H1 (cell line): ENCODE results near the gene CACNA1C. TPM values are rescaled to one million over a fixed set of nuclear protein-coding genes. Genes with fewer than 3 reads are reported as not detected.

ENCODE experiments used
- CTCF ChIA-PET: fragments of 300-600 bp; sonication (Branson Sonifier 250); formaldehyde crosslinking; loops from one replicate; lab custom pipeline; 2021; ENCODE audit not compliant: partially characterized antibody; lab: Charles Lee
- POLR2A ChIA-PET: fragments of 300-600 bp; sonication (Branson Sonifier 250); formaldehyde crosslinking; loops from one replicate; lab custom pipeline; 2021; ENCODE audit warnings: inconsistent platforms; ENCODE audit not compliant: partially characterized antibody; lab: Charles Lee
- DNase-seq, 2 experiments: peaks; one replicate each; pipeline versions ENCODE4 v3.0.0 to v3.0.0-alpha.2; 2010 to 2022; ENCODE audit warnings: low spot score in 2 of 2, low read depth in 1 of 2, mixed read lengths in 1 of 2
- FAIRE-seq: peaks from 2 replicates; lab custom pipeline; 2011; peaks lifted over from hg19 to GRCh38; lab: Jason Lieb, UNC
- H2AFZ ChIP-seq: 2 replicates; pipeline ENCODE4 v1.8.1; 2012; ENCODE audit warnings: low read length, inconsistent platforms
- H2AK5ac ChIP-seq: 2 replicates; pipeline ENCODE4 v1.6.1; 2013; ENCODE audit warnings: low read depth, low read length
- H2BK120ac ChIP-seq: replicated peaks from 2 replicates; pipeline ENCODE3; 2013; ENCODE audit warnings: low read depth, low read length, inconsistent platforms
- H2BK12ac ChIP-seq: 2 replicates; pipeline ENCODE4 v1.6.1; 2013; ENCODE audit warnings: low read depth, low read length
- H2BK15ac ChIP-seq: 2 replicates; pipeline ENCODE4 v1.6.1; 2013; ENCODE audit warnings: low read length
- H2BK20ac ChIP-seq: 2 replicates; pipeline ENCODE4 v1.6.1; 2013; ENCODE audit warnings: low read length
- H2BK5ac ChIP-seq: 2 replicates; pipeline ENCODE4 v1.6.1; 2013; ENCODE audit warnings: low read depth, low read length
- H3K14ac ChIP-seq: 2 replicates; pipeline ENCODE4 v1.6.1; 2013; ENCODE audit warnings: inconsistent platforms; ENCODE audit not compliant: insufficient read length
- H3K18ac ChIP-seq: 2 replicates; pipeline ENCODE4 v1.6.1; 2013; ENCODE audit warnings: low read length; ENCODE audit errors: extremely low read depth
- H3K23ac ChIP-seq: 2 replicates; pipeline ENCODE4 v1.6.1; 2013; ENCODE audit warnings: inconsistent platforms; ENCODE audit not compliant: insufficient read length
- H3K23me2 ChIP-seq: 2 replicates; pipeline ENCODE4 v1.6.1; 2013; ENCODE audit warnings: low read depth, low read length
- H3K27ac ChIP-seq: 2 replicates; pipeline ENCODE4 v1.6.1; 2011; ENCODE audit warnings: low read depth, low read length, inconsistent platforms
- H3K27me3 ChIP-seq, 4 experiments: replicated peaks in 1 of 4; 1 replicate in 1 of 4; 2 replicates in 3 of 4; pipeline versions ENCODE4 v1.6.1 to v1.8.1; 2011 to 2013; ENCODE audit warnings: low read length in 3 of 4, mild to moderate bottlenecking in 3 of 4, inconsistent platforms in 2 of 4, mixed read lengths in 2 of 4, moderate library complexity in 1 of 4; ENCODE audit not compliant: control insufficient read depth in 3 of 4, insufficient read depth in 3 of 4; ENCODE audit errors: extremely low read depth in 1 of 4
- H3K36me3 ChIP-seq, 4 experiments: 2 replicates each; pipeline versions ENCODE4 v1.6.1 to v1.8.1; 2011 to 2013; ENCODE audit warnings: mild to moderate bottlenecking in 4 of 4, low read length in 3 of 4, moderate library complexity in 2 of 4, control low read depth in 1 of 4, inconsistent platforms in 1 of 4; ENCODE audit not compliant: insufficient read depth in 4 of 4, control insufficient read depth in 2 of 4
- H3K4ac ChIP-seq: replicated peaks from 2 replicates; pipeline ENCODE3; 2013; ENCODE audit warnings: low read length, low read depth, mixed read lengths, inconsistent platforms; ENCODE audit not compliant: insufficient read length
- H3K4me1 ChIP-seq, 4 experiments: replicated peaks in 1 of 4; 1 replicate in 1 of 4; 2 replicates in 3 of 4; pipeline versions ENCODE4 v1.6.1 to v1.8.1; 2011 to 2013; ENCODE audit warnings: low read length in 3 of 4, inconsistent platforms in 2 of 4, mixed read lengths in 1 of 4; ENCODE audit not compliant: insufficient read depth in 4 of 4, control insufficient read depth in 3 of 4
- H3K4me2 ChIP-seq, 2 experiments: 2 replicates each; pipeline versions ENCODE4 v1.6.1 to v1.8.1; 2011 to 2013; ENCODE audit warnings: low read depth in 2 of 2, low read length in 2 of 2, control low read depth in 1 of 2, inconsistent platforms in 1 of 2, mild to moderate bottlenecking in 1 of 2; ENCODE audit not compliant: insufficient read depth in 1 of 2
- H3K4me3 ChIP-seq, 4 experiments: fragments of 200-600, 300-600 bp in 1 of 4; sonication (generic), shearing (Covaris generic), sonication (Bioruptor Twin) in 1 of 4; 2 replicates each; pipeline versions ENCODE4 v1.5.1 to v1.8.1; 2011 to 2016; ENCODE audit warnings: low read length in 4 of 4, low read depth in 3 of 4, control low read depth in 2 of 4, inconsistent platforms in 2 of 4, mild to moderate bottlenecking in 2 of 4, mixed read lengths in 1 of 4, moderate library complexity in 1 of 4; ENCODE audit not compliant: insufficient read depth in 2 of 4; ENCODE audit errors: extremely low read depth in 1 of 4
- H3K56ac ChIP-seq: replicated peaks from 2 replicates; pipeline ENCODE3; 2013; ENCODE audit warnings: low read depth, mild to moderate bottlenecking, mixed read lengths, low read length, inconsistent platforms; ENCODE audit not compliant: insufficient read length
- H3K79me1 ChIP-seq: 2 replicates; pipeline ENCODE4 v1.6.1; 2013; ENCODE audit warnings: low read depth, low read length, control low read depth
- H3K79me2 ChIP-seq, 2 experiments: 2 replicates each; pipeline versions ENCODE4 v1.6.1 to v1.8.1; 2012 to 2013; ENCODE audit warnings: low read length in 2 of 2, mild to moderate bottlenecking in 2 of 2, inconsistent platforms in 1 of 2; ENCODE audit not compliant: insufficient read depth in 2 of 2, control insufficient read depth in 1 of 2
- H3K9ac ChIP-seq, 4 experiments: replicated peaks in 1 of 4; 1 replicate in 1 of 4; 2 replicates in 3 of 4; pipeline versions ENCODE4 v1.6.1 to v1.8.1; 2011 to 2013; ENCODE audit warnings: low read depth in 3 of 4, low read length in 3 of 4, control low read depth in 2 of 4, mild to moderate bottlenecking in 2 of 4, moderate library complexity in 2 of 4, inconsistent platforms in 1 of 4; ENCODE audit errors: extremely low read depth in 1 of 4
- H3K9me3 ChIP-seq, 2 experiments: 2 replicates each; pipeline versions ENCODE4 v1.6.1 to v1.8.1; 2012 to 2013; ENCODE audit warnings: mild to moderate bottlenecking in 2 of 2, moderate library complexity in 2 of 2, control low read depth in 1 of 2, inconsistent platforms in 1 of 2, low read depth in 1 of 2, low read length in 1 of 2, mixed read lengths in 1 of 2; ENCODE audit not compliant: insufficient read depth in 2 of 2
- H4K20me1 ChIP-seq, 2 experiments: replicated peaks in 1 of 2; 2 replicates each; pipeline versions ENCODE3 to v1.8.1; 2011 to 2013; ENCODE audit warnings: inconsistent platforms in 2 of 2, low read length in 2 of 2, mild to moderate bottlenecking in 1 of 2; ENCODE audit not compliant: insufficient read depth in 2 of 2, control insufficient read depth in 1 of 2
- H4K5ac ChIP-seq: 2 replicates; pipeline ENCODE4 v1.6.1; 2013; ENCODE audit warnings: low read length, low read depth, mixed read lengths, inconsistent platforms; ENCODE audit not compliant: insufficient read length
- H4K8ac ChIP-seq: 2 replicates; pipeline ENCODE4 v1.8.0; 2013; ENCODE audit warnings: mild to moderate bottlenecking, moderate library complexity, low read length, inconsistent platforms; ENCODE audit not compliant: insufficient read depth; ENCODE audit errors: extremely low read depth
- H4K91ac ChIP-seq: replicated peaks from 2 replicates; pipeline ENCODE3; 2013; ENCODE audit warnings: low read length, mixed read lengths, inconsistent platforms; ENCODE audit not compliant: insufficient read length
- CHD1 ChIP-seq: IDR thresholded peaks from 2 replicates; pipeline ENCODE4 v1.6.1; 2012; ENCODE audit warnings: low read depth, low read length, improper control_type of control experiment
- CREB1 ChIP-seq: IDR thresholded peaks from 2 replicates; pipeline ENCODE4 v1.6.1; 2012; ENCODE audit warnings: inconsistent platforms
- FOSL1 ChIP-seq: IDR thresholded peaks from 2 replicates; pipeline ENCODE4 v1.6.1; 2011; ENCODE audit warnings: mild to moderate bottlenecking, low read depth, low read length, moderate library complexity; ENCODE audit not compliant: insufficient read depth
- NANOG ChIP-seq: IDR thresholded peaks from 2 replicates; pipeline ENCODE4 v1.6.1; 2011; ENCODE audit warnings: low read length, low read depth, mild to moderate bottlenecking, inconsistent platforms; ENCODE audit not compliant: insufficient read depth, poor library complexity, severe bottlenecking
- NRF1 ChIP-seq: IDR thresholded peaks from 2 replicates; pipeline ENCODE4 v1.6.1; 2011; ENCODE audit warnings: mild to moderate bottlenecking, low read depth, low read length, improper control_type of control experiment
- POLR2AphosphoS5 ChIP-seq: IDR thresholded peaks from 2 replicates; pipeline ENCODE4 v1.6.1; 2011; ENCODE audit warnings: low read depth, low read length
- SIN3A ChIP-seq, 2 experiments: IDR thresholded peaks in 1 of 2; conservative IDR thresholded peaks in 1 of 2; 2 replicates each; pipeline ENCODE4 v1.6.1; 2011 to 2012; ENCODE audit warnings: low read length in 2 of 2, improper control_type of control experiment in 1 of 2, low read depth in 1 of 2, mild to moderate bottlenecking in 1 of 2
- SIX5 ChIP-seq: IDR thresholded peaks from 2 replicates; pipeline ENCODE4 v1.6.1; 2011; ENCODE audit warnings: mild to moderate bottlenecking, low read depth, low read length
- SP1 ChIP-seq: IDR thresholded peaks from 2 replicates; pipeline ENCODE4 v1.6.1; 2011; ENCODE audit warnings: low read depth, low read length
- TCF12 ChIP-seq: IDR thresholded peaks from 2 replicates; pipeline ENCODE4 v1.6.1; 2011; ENCODE audit warnings: low read depth, mild to moderate bottlenecking, low read length
- TEAD4 ChIP-seq: IDR thresholded peaks from 2 replicates; pipeline ENCODE4 v1.6.1; 2012; ENCODE audit warnings: low read depth, low read length, inconsistent platforms, mixed read lengths
- USF2 ChIP-seq: IDR thresholded peaks from 2 replicates; pipeline ENCODE4 v1.6.1; 2011; ENCODE audit warnings: low read length, improper control_type of control experiment
- YY1 ChIP-seq: IDR thresholded peaks from 2 replicates; pipeline ENCODE4 v1.6.1; 2011; ENCODE audit warnings: low read depth, mild to moderate bottlenecking, low read length
- ZNF274 ChIP-seq: IDR thresholded peaks from 2 replicates; pipeline ENCODE4 v1.7.0; 2012; ENCODE audit warnings: low read length, borderline replicate concordance; ENCODE audit errors: extremely low read depth
- WGBS, 2 experiments: shearing (Covaris generic) in 1 of 2; methylation state at CpG; one replicate each; pipeline versions ENCODE4 v1.1.6 to v1.1.7; 2013 to 2015; ENCODE audit warnings: low lambda C conversion rate in 2 of 2, mixed read lengths in 2 of 2, inconsistent platforms in 1 of 2, low coverage in 1 of 2, missing lambda C conversion rate in 1 of 2; ENCODE audit not compliant: insufficient replicate concordance in 2 of 2, insufficient coverage in 1 of 2, insufficient read length in 1 of 2; ENCODE audit errors: extremely low coverage in 1 of 2, missing lambda C conversion rate in 1 of 2; 5-methylcytosine and 5-hydroxymethylcytosine counted together
- polyA plus RNA-seq, 7 experiments: library from polyadenylated mRNA; depleted of rRNA in 3 of 7; stranded (reverse) in 5 of 7; unstranded in 2 of 7; fragments of >200 nt in 5 of 7; fragments of 200-250 nt in 2 of 7; gene quantifications; 1 replicate in 5 of 7; 2 replicates in 1 of 7; 4 replicates in 1 of 7; pipeline versions ENCODE4 v1.2.1 to v1.2.3, GENCODE V29; 2011 to 2013; ENCODE audit warnings: missing spikeins in 2 of 7, mixed read lengths in 2 of 7
- total RNA-seq: library from RNA; stranded (reverse); fragmentation: NEBNext Ultra II Directional; extraction: Animal tissue kit (Norgen Biotek cat#: 25700); gene quantifications from 2 replicates; pipeline ENCODE4 v1.2.1, GENCODE V29; 2021

Gene CACNA1C
- total and polyA plus RNA-seq, 2 of the 8 experiments (the other 6 are each of a cell fraction or from before 2014, with no cell fraction given): 1.3 TPM

- Histone ChIP-seq H2AK5ac (no peak overlapping the region), H3K9me3 (no peaks in the 10 kb centered on the region), H3K4ac (no peak overlapping the region), H2BK12ac (no peak overlapping the region; the same call in 1 of the 2 replicates), H4K5ac (no peak overlapping the region), H3K79me1 (no peaks in the 10 kb centered on the region), H3K14ac (no peak overlapping the region), H2BK120ac (no peak overlapping the region), H3K9ac (no peak overlapping the region), H3K23me2 (no peaks in the 10 kb centered on the region), H2BK15ac (no peak overlapping the region), H4K8ac (no peak overlapping the region), H3K36me3 (no peaks in the 10 kb centered on the region), H3K4me3 (no peak overlapping the region), H3K4me1 (peaks cover 0 to 11% (median 7%) of the 10 kb centered on the region in 4 experiments; a peak in 5 of 7 replicates), H3K23ac (no peak overlapping the region), H3K27me3 (no peaks in the 10 kb centered on the region), H3K79me2 (no peaks in the 10 kb centered on the region), H4K20me1 (no peaks in the 10 kb centered on the region), H3K18ac (no peak overlapping the region), H3K27ac (no peak overlapping the region), H3K4me2 (no peak overlapping the region), H4K91ac (no peak overlapping the region), H2AFZ (no peak overlapping the region), H3K56ac (no peak overlapping the region), H2BK5ac (no peak overlapping the region), H2BK20ac (no peak overlapping the region)
- CTCF ChIA-PET: interaction anchor here (1.0 kb wide), 1 partner anchor 77 kb away, joined by 4 read pairs; no protein-coding TSS in a partner anchor
- DNase-seq (no peak), FAIRE-seq (no peak)
- 91% methylated on average over 8 of the region's 8 CpGs; no CpG with 5 or more reads in 1 of the 2 experiments for WGBS, 2 experiments
- POLR2A ChIA-PET: interaction anchor here (1.5 kb wide), 1 partner anchor 8 kb away, joined by 3 read pairs; no protein-coding TSS in a partner anchor
- TF ChIP-seq NANOG (no peak), TEAD4 (no peak), ZNF274 (no peak), SP1 (no peak), SIX5 (no peak), FOSL1 (no peak), SIN3A (conservative IDR thresholded peaks at IDR 0.05 in 1 of 2, IDR thresholded peaks at IDR 0.05 in 1 of 2; ENCODE audit: low read depth in 1 of 2, low read length in 2 of 2) (no peak), USF2 (no peak), NRF1 (no peak), TCF12 (no peak), YY1 (no peak), POLR2AphosphoS5 (no peak), CHD1 (no peak), CREB1 (no peak)
Measured at GRCh38 chr12:2214411-2214810, 161.6 kb downstream of the CACNA1C start.
